Central memory CD8-positive, alpha-beta T cell (primary cell): Measurements from ENCODE around the gene PURA.

Experiments
- ATAC-seq: fragments of 150-1000 bp; cut with Tn5 transposase; replicated peaks from 2 replicates; pipeline ENCODE4 v1.10.0; 2022; ENCODE audit warnings: mild to moderate bottlenecking, moderate FRiP score, moderate number of reproducible peaks; ENCODE audit not compliant: poor library complexity, severe bottlenecking; ENCODE audit errors: extremely low read depth
- DNase-seq, 2 donors: peaks; one replicate each; pipeline ENCODE4 v3.0.0; 2021; ENCODE audit warnings: low spot score in 2 of 2
- H3K27ac Mint-ChIP-seq: one replicate; pipeline ENCODE4 v1.8.0; 2022; ENCODE audit warnings: low read depth, mild to moderate bottlenecking, moderate library complexity, mixed read lengths
- H3K27me3 Mint-ChIP-seq: one replicate; pipeline ENCODE4 v1.8.0; 2022; ENCODE audit warnings: mixed read lengths
- H3K36me3 Mint-ChIP-seq: one replicate; pipeline ENCODE4 v1.8.0; 2022; ENCODE audit warnings: mild to moderate bottlenecking, moderate library complexity, mixed read lengths; ENCODE audit not compliant: insufficient read depth
- H3K4me1 Mint-ChIP-seq: one replicate; pipeline ENCODE4 v1.8.0; 2022; ENCODE audit warnings: mixed read lengths
- H3K4me3 Mint-ChIP-seq: one replicate; pipeline ENCODE4 v1.8.0; 2022; ENCODE audit warnings: mild to moderate bottlenecking, moderate library complexity, mixed read lengths
- H3K9me3 Mint-ChIP-seq: one replicate; pipeline ENCODE4 v1.8.0; 2022; ENCODE audit warnings: mixed read lengths

PURA gene

GRCh38 chr5:140130949-140131733, 17.2 kb downstream of the PURA start:
- H3K4me1 Mint-ChIP-seq = peaks cover 40% of the 10 kb centered on the region
- H3K4me3 Mint-ChIP-seq = no peak overlapping the region
- no peaks in the 10 kb centered on the region for H3K27me3 Mint-ChIP-seq
- peaks cover 1% of the 10 kb centered on the region for H3K36me3 Mint-ChIP-seq
- H3K27ac Mint-ChIP-seq = no peak overlapping the region
- H3K9me3 Mint-ChIP-seq = no peaks in the 10 kb centered on the region
- no peak for ATAC-seq
- DNase-seq = no peak

GRCh38 chr5:140131967-140132409, 18.1 kb downstream of the PURA start:
- ATAC-seq (no peak), DNase-seq (no peak)
- H3K9me3 Mint-ChIP-seq = no peaks in the 10 kb centered on the region
- no peak overlapping the region for H3K4me3 Mint-ChIP-seq
- no peaks in the 10 kb centered on the region for H3K27me3 Mint-ChIP-seq
- no peak overlapping the region for H3K27ac Mint-ChIP-seq
- peaks cover 1% of the 10 kb centered on the region for H3K36me3 Mint-ChIP-seq
- peaks cover 40% of the 10 kb centered on the region for H3K4me1 Mint-ChIP-seq

- Mint-ChIP-seq H3K4me3 (peak overlapping the region; percentile 0), H3K27ac (no peak overlapping the region), H3K9me3 (no peaks in the 10 kb centered on the region), H3K36me3 (peaks cover 1% of the 10 kb centered on the region), H3K4me1 (peaks cover 46% of the 10 kb centered on the region), H3K27me3 (no peaks in the 10 kb centered on the region)
- peak in 1 of 2 donors; percentile 0 for DNase-seq
- no peak for ATAC-seq
Measured at GRCh38 chr5:140133514-140134167, 19.7 kb downstream of the PURA start.

GRCh38 chr5:140134277-140134935, 20.5 kb downstream of the PURA start:
- Mint-ChIP-seq H3K27ac (no peak overlapping the region), H3K27me3 (no peaks in the 10 kb centered on the region), H3K36me3 (peaks cover 1% of the 10 kb centered on the region), H3K4me3 (no peak overlapping the region), H3K9me3 (no peaks in the 10 kb centered on the region), H3K4me1 (peaks cover 46% of the 10 kb centered on the region)
- ATAC-seq (no peak), DNase-seq (no peak)

- no peak overlapping the region for H3K27ac Mint-ChIP-seq
Measured at GRCh38 chr5:140135127-140135526, 21.2 kb downstream of the PURA start.

GRCh38 chr5:140136624-140137023, 22.7 kb downstream of the PURA start:
- Mint-ChIP-seq H3K9me3 (no peaks in the 10 kb centered on the region), H3K36me3 (peaks cover 1% of the 10 kb centered on the region), H3K27me3 (no peaks in the 10 kb centered on the region), H3K4me1 (peaks cover 46% of the 10 kb centered on the region), H3K4me3 (no peak overlapping the region), H3K27ac (no peak overlapping the region)
- DNase-seq (no peak), ATAC-seq (no peak)

More at GRCh38 chr5:140135127-140135526, 21.2 kb downstream of the PURA start:
- peaks cover 1% of the 10 kb centered on the region for H3K36me3 Mint-ChIP-seq
- H3K4me1 Mint-ChIP-seq = peaks cover 47% of the 10 kb centered on the region
- H3K27me3 Mint-ChIP-seq = no peaks in the 10 kb centered on the region
- DNase-seq = peak in 1 of 2 donors; percentile 5
- H3K9me3 Mint-ChIP-seq = no peaks in the 10 kb centered on the region
- H3K4me3 Mint-ChIP-seq = no peak overlapping the region
- no peak for ATAC-seq

- Mint-ChIP-seq H3K4me3 (no peak overlapping the region), H3K27me3 (peaks cover 10% of the 10 kb centered on the region), H3K27ac (no peak overlapping the region), H3K4me1 (peaks cover 36% of the 10 kb centered on the region), H3K36me3 (no peaks in the 10 kb centered on the region), H3K9me3 (no peaks in the 10 kb centered on the region)
- DNase-seq (no peak), ATAC-seq (no peak)
Measured at GRCh38 chr5:140140435-140140834, 26.5 kb downstream of the PURA start.

GRCh38 chr5:140141241-140141640, 27.3 kb downstream of the PURA start:
- no peaks in the 10 kb centered on the region for H3K9me3 Mint-ChIP-seq
- no peak for ATAC-seq
- no peak for DNase-seq
- no peak overlapping the region for H3K4me3 Mint-ChIP-seq
- no peak overlapping the region for H3K27ac Mint-ChIP-seq
- peaks cover 14% of the 10 kb centered on the region for H3K27me3 Mint-ChIP-seq
- H3K36me3 Mint-ChIP-seq = no peaks in the 10 kb centered on the region
- H3K4me1 Mint-ChIP-seq = peaks cover 34% of the 10 kb centered on the region

- Mint-ChIP-seq H3K27ac (no peak overlapping the region), H3K27me3 (peaks cover 14% of the 10 kb centered on the region), H3K9me3 (no peaks in the 10 kb centered on the region), H3K4me1 (peaks cover 34% of the 10 kb centered on the region), H3K4me3 (no peak overlapping the region), H3K36me3 (no peaks in the 10 kb centered on the region)
- DNase-seq (no peak), ATAC-seq (no peak)
Measured at GRCh38 chr5:140142246-140142645, 28.3 kb downstream of the PURA start.

- no peak for DNase-seq
- ATAC-seq = no peak
- H3K4me3 Mint-ChIP-seq = no peak overlapping the region
- H3K27me3 Mint-ChIP-seq = peaks cover 14% of the 10 kb centered on the region
- H3K27ac Mint-ChIP-seq = no peak overlapping the region
- peaks cover 30% of the 10 kb centered on the region for H3K4me1 Mint-ChIP-seq
- no peaks in the 10 kb centered on the region for H3K36me3 Mint-ChIP-seq
- H3K9me3 Mint-ChIP-seq = no peaks in the 10 kb centered on the region
Measured at GRCh38 chr5:140142856-140143255, 28.9 kb downstream of the PURA start.

GRCh38 chr5:140143521-140144258, 29.8 kb downstream of the PURA start:
- DNase-seq (no peak), ATAC-seq (no peak)
- peaks cover 28% of the 10 kb centered on the region for H3K4me1 Mint-ChIP-seq
- peaks cover 14% of the 10 kb centered on the region for H3K27me3 Mint-ChIP-seq
- no peak overlapping the region for H3K27ac Mint-ChIP-seq
- H3K36me3 Mint-ChIP-seq = no peaks in the 10 kb centered on the region
- no peaks in the 10 kb centered on the region for H3K9me3 Mint-ChIP-seq
- H3K4me3 Mint-ChIP-seq = no peak overlapping the region

GRCh38 chr5:140145256-140145655, 31.3 kb downstream of the PURA start:
- no peak for DNase-seq
- H3K9me3 Mint-ChIP-seq = no peaks in the 10 kb centered on the region
- H3K27ac Mint-ChIP-seq = peak overlapping the region; percentile 69
- peaks cover 26% of the 10 kb centered on the region for H3K4me1 Mint-ChIP-seq
- peaks cover 14% of the 10 kb centered on the region for H3K27me3 Mint-ChIP-seq
- peak overlapping the region; percentile 29 for H3K4me3 Mint-ChIP-seq
- no peaks in the 10 kb centered on the region for H3K36me3 Mint-ChIP-seq
- no peak for ATAC-seq
